ENCODE data around the gene ORAI3.

Gene ORAI3

DNA sequence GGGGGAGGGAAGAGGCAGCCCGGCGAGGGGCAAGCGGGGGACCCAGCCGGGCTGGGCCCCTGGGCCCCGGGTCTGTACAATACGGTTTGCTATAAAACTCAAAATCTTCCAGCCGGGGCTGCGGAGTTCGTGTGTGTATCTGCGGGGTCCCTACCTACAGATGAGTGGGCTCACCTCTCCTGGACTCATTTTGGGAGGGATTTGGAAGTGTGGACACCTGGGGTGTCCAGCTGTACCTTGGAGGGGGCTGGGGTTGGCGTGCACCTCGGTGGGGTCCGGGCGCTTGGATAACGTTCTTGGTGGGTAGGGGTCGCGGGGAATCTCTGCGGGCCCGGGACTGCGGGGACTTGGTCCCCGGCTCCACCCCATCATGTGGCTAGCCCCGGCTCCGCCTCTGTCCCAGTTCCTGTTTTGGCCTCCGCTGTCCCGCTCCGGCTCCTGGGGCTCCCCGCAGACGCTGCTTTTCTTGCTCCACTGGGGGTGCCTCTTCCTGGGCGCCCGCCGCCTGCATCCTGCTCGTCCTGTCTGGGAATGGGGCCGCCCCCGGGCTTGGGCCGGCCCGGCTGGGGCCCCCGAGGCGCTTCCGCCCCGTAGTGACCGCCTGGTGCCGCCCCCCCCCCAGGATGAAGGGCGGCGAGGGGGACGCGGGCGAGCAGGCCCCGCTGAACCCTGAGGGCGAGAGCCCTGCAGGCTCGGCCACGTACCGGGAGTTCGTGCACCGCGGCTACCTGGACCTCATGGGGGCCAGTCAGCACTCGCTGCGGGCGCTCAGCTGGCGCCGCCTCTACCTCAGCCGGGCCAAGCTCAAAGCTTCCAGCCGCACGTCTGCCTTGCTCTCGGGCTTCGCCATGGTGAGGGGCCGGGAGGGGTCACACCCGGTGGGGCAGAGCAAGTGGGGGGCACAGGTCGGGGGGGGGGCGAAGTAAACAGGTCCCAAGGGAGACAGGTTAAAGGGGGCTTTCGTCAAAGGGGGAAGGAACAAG, at the start of gene ORAI3:
TSS of gene ORAI3 (plus strand) at position 402 of the 983 bp plus-strand sequence. CDS start at position 624, 222 bp downstream.
- Histone ChIP-seq H2AFZ (peak within 1 kb of the TSS; percentile 93), H3K4me1 (peaks cover 13% of the 10 kb centered on the region), H3K4me2 (ENCODE audit: low read length) (peak within 1 kb of the TSS; percentile 69), H3K4me3 (ENCODE audit: low read depth, low read length) (peak within 1 kb of the TSS; percentile 88), H3K27ac (peak within 1 kb of the TSS; percentile 91), H3K9me3 (ENCODE audit: control insufficient read depth, low read length) (no peaks in the 10 kb centered on the region), H3K36me3 (ENCODE audit: control insufficient read depth, insufficient read depth, low read length) (no peaks in the 10 kb centered on the region), H3K9ac (peak within 1 kb of the TSS; percentile 7), H3K79me2 (peaks cover 6% of the 10 kb centered on the region), H3K27me3 (ENCODE audit: control insufficient read depth, insufficient read depth, low read length) (no peaks in the 10 kb centered on the region)
- TF ChIP-seq, protein P1, sequence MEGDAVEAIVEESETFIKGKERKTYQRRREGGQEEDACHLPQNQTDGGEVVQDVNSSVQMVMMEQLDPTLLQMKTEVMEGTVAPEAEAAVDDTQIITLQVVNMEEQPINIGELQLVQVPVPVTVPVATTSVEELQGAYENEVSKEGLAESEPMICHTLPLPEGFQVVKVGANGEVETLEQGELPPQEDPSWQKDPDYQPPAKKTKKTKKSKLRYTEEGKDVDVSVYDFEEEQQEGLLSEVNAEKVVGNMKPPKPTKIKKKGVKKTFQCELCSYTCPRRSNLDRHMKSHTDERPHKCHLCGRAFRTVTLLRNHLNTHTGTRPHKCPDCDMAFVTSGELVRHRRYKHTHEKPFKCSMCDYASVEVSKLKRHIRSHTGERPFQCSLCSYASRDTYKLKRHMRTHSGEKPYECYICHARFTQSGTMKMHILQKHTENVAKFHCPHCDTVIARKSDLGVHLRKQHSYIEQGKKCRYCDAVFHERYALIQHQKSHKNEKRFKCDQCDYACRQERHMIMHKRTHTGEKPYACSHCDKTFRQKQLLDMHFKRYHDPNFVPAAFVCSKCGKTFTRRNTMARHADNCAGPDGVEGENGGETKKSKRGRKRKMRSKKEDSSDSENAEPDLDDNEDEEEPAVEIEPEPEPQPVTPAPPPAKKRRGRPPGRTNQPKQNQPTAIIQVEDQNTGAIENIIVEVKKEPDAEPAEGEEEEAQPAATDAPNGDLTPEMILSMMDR (IDR thresholded peaks at IDR 0.05): no peak

DNA sequence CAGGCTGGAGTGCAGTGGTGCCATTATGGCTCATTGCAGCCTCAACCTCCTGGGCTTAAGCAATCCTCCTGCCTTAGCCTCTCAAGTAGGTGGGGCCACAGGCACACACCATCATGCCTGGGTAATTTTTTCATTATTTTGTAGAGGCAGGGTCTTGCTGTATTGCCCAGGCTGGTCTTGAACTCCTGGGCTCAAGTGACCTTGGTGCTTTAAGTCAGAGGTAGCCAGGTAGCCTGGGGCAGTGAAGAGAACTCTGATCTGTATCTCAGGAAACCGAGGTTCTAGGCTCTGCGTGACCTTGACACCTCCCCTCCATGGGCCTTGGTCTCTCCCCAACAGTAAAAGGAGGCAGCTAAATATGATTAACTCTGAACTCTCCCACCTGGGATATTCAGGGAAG, 49.1 kb upstream of the ORAI3 start:
- TF ChIP-seq, protein P1 (IDR thresholded peaks at IDR 0.05): no peak
- Histone ChIP-seq H3K4me2 (ENCODE audit: low read length) (no peak overlapping the region), H3K9ac (no peak overlapping the region), H2AFZ (no peak overlapping the region), H3K27ac (no peak overlapping the region), H3K27me3 (ENCODE audit: control insufficient read depth, insufficient read depth, low read length) (no peaks in the 10 kb centered on the region), H3K79me2 (no peaks in the 10 kb centered on the region), H3K9me3 (ENCODE audit: control insufficient read depth, low read length) (no peaks in the 10 kb centered on the region), H3K36me3 (ENCODE audit: control insufficient read depth, insufficient read depth, low read length) (no peaks in the 10 kb centered on the region), H3K4me1 (peaks cover 16% of the 10 kb centered on the region), H3K4me3 (ENCODE audit: low read depth, low read length) (no peak overlapping the region)

DNA sequence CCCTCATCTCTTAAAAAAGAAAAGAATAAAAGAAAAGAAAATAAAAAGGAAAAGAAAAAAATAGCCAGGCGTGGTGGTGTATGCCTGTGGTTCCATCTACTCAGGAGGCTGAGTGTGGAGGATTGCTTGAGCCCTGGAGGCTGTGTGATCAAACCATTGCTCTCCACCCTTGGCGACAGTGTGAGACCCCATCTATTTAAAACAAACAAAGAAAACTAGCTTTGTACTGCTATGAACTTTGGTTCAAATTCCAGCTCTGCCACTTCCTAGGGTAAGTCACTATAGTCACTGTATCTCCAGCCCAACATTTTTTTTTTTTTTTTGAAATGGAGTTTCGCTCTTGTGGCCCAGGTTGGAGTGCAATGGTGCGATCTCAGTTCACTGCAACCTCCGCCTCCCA, 48.3 kb upstream of the ORAI3 start:
- peaks cover 11% of the 10 kb centered on the region for H3K4me1 ChIP-seq
- no peaks in the 10 kb centered on the region for H3K79me2 ChIP-seq
- no peak overlapping the region for H3K4me2 ChIP-seq (ENCODE audit: low read length)
- no peak overlapping the region for H3K9ac ChIP-seq
- TF ChIP-seq, protein P1 (IDR thresholded peaks at IDR 0.05): no peak
- H3K9me3 ChIP-seq (ENCODE audit: control insufficient read depth, low read length): no peaks in the 10 kb centered on the region
- no peak overlapping the region for H3K27ac ChIP-seq
- no peaks in the 10 kb centered on the region for H3K36me3 ChIP-seq (ENCODE audit: control insufficient read depth, insufficient read depth, low read length)
- no peak overlapping the region for H2AFZ ChIP-seq
- H3K4me3 ChIP-seq (ENCODE audit: low read depth, low read length): no peak overlapping the region
- H3K27me3 ChIP-seq (ENCODE audit: control insufficient read depth, insufficient read depth, low read length): no peaks in the 10 kb centered on the region

DNA sequence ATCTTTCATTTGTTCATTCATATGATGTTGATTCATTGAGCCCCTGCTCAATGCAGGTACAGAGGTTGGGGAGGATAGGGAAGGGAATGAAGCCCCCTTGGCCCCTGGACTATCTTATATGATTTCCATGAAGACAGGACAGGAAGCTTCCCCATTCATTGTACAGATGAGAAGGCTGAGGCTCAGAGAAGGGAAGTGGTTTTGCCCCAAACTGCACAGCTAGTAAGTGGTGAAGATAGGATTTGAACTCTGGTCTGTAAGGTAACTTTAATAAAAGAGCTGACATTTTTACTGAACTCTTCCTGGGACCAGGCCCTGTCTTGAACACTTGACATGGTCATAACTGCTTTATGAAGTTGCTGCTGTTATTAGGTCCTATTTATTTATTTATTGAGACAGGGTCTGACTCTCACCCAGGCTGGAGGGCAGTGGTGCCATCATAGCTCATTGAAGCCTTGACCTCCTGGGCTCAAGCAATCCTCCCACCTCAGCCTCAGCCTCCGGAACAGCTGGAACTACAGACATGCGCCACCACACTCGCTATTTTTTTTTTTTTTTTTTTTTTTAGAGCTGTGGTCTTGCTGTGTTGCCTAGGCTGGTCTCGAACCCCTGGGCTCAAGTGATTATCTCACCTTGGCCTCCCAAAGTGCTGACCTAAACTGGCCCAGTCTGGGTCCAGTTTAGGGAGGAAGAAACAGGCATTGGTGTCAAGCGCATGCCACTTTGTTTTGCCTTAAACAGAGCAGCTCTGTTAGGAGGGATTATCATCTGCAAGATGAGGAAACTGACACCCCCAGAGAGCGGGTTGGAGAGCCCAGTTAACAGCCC, 47.5 kb upstream of the ORAI3 start:
- TF ChIP-seq, protein P1 (IDR thresholded peaks at IDR 0.05): no peak
- H3K27me3 ChIP-seq (ENCODE audit: control insufficient read depth, insufficient read depth, low read length): no peaks in the 10 kb centered on the region
- peak overlapping the region; percentile 76 for H3K4me2 ChIP-seq (ENCODE audit: low read length)
- H3K27ac ChIP-seq: peak overlapping the region; percentile 54
- peaks cover 5% of the 10 kb centered on the region for H3K4me1 ChIP-seq
- no peaks in the 10 kb centered on the region for H3K79me2 ChIP-seq
- H2AFZ ChIP-seq: peak overlapping the region; percentile 89
- no peak overlapping the region for H3K9ac ChIP-seq
- H3K36me3 ChIP-seq (ENCODE audit: control insufficient read depth, insufficient read depth, low read length): no peaks in the 10 kb centered on the region
- H3K4me3 ChIP-seq (ENCODE audit: low read depth, low read length): peak overlapping the region; percentile 52
- no peaks in the 10 kb centered on the region for H3K9me3 ChIP-seq (ENCODE audit: control insufficient read depth, low read length)
